Activated CD8-positive, alpha-beta memory T cell treated with anti-CD3 and anti-CD28 coated beads, Interleukin-2, amount 50 U/mL, for 1 hour (primary cell): Measurements from ENCODE around the gene OLFM1.

ENCODE experiments used
- DNase-seq: peaks from one replicate; pipeline ENCODE4 v3.0.0-alpha.2; 2020; ENCODE audit errors: extremely low read depth

The OLFM1 gene

DNA sequence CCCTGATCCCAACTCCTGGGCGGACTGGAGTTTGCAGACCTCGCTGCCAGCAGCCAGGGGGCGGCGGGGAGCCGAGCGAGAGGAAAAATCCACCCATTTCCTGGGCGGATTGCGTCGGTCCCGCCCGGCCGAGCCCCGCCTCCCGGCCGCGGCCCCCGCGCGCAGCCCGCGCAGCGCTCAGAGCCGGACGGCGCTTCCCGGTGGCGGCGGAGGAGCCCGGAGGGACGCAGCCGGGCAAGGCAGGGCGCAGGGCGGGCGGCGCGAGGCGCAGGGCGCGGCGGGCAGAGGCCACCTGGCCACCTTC, at the start of gene OLFM1:
OLFM1 (plus strand) TSS at position 180 of the 304 bp plus-strand sequence. CDS start 322 bp downstream, outside the sequence.
- no peak for DNase-seq

DNA sequence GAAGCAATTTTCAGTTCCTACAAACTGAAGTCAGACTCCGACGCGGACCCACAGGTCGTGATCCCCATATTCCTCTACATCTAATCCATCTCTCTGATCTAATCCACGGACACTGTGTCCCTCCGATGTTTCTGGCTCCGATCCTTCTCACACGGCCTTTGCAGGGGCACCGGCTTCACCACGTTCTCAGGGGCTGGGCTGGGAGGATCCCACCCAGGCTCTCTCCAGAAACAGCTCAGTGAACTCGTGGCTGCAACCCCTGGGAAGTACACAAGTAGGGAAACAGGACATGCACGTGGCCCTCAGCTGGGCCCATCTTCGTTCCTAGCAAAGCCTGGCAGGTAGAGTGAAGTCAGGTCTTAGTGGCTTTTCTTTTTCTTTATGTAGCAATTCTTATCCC, 49.1 kb upstream of the OLFM1 start:
- DNase-seq = no peak

DNA sequence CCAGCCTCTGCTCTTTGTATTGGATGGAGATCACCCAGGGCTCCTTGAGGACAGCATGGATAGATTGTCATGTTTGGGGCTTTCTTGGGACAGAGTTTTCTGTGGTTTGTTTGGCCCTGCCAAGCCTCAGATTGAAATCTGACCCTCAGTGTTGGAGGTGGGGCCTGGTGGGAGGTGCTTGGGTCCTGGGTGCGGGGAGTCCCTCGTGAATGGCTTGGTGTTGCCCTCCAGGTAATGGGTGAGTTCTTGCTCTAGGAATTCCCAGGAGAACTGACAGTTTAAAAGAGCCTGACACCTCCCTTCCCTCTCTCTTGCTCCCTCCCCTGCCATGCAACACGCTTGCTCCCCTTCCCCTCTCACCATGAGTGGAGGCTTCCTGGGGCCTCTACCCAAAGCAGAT, 48.6 kb upstream of the OLFM1 start:
- DNase-seq = no peak

DNA sequence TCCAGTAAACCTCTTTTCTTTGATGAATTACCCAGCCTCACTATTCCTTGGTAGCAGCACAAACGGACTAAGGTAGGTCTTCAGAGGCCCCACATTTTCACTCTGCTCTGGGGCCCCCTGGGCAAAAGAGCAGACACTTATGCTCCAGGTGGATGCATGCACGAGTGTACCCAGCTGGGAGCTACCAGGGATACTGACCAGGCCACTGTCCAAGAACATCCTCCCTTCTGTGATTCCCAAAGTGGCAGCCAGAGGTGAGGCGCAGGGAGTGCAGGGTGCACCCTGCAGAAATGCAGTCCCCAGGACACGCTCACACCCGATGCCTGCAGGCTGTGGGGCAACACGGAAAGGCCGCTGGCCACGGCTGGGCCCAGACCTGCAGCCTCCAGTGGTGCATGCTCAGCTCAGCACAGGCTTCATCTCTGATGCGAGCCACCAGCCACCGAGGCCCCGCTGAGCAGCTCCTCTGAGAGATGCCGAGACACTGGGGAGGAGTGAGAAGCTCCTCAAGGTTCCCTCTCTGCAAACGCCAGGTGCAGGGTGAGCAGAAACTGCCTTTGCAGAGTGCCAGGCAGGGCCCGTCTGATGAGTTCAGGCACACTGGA, 48.1 kb upstream of the OLFM1 start:
- no peak for DNase-seq

DNA sequence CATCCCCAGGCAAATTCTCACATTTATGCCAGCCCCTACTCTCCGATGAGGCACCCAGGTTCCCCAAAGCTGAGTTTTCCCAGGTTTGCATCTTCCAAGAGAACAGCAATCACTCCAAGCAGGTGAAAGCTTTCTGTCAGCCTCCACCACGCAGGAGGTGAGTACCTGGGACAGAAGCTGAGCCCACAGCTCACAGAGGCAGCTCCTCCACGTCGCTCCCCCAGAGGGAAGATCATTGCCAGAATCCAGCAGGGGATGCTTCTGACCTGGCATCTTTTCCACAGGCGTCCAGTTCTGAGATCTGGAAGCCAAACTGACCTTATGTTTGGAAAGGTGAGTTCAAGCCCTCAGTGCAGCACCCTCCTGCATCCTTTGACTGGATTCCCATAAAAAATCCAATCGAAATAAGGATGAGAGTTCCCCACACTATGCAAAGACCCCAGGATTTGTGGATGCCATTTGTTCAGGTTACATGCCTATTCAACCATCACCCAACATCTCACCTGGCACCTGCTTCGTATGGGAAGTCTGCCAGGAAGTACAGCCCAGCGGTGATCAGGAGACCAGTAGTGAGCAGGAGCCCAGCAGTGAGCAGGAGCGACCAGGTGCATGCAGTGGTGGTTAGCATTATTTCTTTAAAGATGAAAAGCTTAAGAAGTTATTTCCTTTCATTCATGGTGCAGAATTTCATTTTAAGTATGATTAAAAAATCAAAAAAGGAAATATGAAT, 47.4 kb upstream of the OLFM1 start:
- no peak for DNase-seq

DNA sequence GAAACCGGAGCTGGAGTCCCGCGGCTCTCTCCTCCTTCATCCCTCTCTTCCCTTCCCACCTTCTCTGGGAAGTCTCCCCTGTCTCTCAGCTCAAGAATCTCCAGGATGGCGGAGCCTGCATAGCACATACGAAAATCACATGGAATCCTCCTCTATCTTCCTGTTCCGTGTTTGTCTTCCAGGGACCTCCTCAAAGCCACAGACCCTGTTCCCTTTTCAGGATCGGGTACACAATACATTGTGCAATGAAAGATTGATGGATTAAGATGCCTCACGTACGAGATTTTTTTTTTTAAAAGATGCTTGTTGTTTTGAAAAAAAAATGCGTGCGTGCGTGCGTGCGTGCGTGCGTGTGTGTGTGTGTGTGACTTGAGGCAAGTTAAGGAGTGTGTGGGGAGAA, 46.6 kb upstream of the OLFM1 start:
- DNase-seq = no peak

DNA sequence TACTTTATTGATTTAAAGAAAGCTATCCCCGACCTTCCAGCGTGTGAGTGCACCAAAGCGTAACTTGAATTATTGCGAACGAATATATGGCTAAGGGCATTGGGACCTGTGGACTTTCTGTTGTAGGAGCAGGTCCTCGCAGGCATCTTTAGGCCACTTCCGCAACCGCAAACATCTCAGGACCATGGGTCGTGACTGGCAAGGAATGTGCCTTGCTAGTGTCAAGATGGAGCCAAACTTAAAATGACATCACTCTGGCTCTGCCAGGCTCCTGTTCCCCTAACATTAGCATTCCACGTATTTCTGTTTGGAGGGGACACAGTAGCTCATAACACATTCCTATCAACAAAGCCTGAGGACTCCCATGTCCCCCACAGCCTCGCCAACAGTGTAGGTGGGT, 44.1 kb upstream of the OLFM1 start:
- DNase-seq = no peak

DNA sequence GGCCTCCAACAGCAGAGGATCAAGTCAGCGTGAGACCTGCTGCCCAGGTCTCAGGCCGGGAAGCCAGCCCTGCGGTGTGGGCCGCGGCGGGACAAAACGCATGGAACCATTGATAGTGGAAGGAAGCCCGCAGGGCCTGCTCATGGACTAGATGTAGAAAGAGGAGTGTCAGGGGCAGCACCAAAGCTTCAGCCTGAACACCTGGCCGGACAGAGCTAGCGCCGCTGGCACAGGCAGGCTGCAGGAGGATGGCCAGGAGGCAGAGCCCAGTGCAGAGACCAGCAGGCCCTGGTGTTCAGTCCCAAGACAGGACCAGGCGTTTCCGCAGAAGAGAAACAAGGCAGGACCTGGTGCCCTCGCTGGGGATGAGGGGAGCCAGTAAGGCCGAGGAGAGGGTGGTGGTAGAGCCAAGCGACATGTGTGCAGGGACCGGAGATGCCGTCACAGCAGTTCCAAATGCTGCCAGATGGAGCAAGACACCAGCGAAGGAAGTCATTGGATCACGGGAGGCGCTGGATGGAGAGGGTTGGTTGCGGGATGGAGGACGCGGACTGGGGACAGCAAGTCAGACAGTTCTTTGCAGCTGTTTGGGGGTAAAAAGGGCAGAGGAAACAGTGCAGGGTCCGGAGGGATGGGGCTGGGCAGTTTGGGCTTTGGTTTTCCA, 42.1 kb upstream of the OLFM1 start:
- DNase-seq = no peak

DNA sequence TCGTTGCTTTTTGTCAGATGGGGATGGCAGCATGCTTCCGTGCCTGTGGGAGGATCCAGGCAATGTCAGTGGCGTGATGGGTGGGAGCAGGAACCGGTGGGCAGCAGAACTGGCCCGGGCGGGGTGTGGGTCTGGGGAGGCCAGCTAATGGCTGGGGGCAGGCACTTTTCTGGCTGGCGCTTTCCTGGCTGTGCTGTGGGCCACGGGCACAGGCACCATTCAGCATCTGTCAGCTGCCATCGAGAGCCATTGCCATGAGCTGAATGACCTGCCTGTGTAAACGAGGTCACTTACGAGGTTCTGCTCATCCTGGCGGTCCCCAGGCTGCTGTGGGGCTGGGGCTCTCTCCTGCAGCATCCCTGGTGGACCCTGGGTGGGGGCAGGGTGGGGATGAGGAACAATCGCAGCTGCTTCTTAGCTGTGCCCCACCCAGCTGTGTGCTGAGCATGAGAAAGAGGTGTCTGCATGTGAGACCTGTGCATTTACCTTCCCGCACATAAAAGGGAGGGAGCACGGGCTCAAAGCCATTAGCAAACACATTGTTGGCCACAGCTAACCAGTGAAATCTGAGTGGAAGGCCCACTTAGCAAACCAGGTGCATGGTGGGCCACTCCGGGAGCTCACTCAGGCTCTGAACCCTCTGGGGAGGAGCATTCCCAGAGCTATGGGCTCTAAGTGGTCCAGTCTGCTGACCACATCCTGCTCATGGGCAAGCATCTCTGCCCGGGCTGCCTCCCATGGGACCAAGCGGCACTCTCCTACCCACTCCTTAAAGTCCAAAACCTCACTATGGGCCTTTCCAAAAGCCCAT, 41.3 kb upstream of the OLFM1 start:
- DNase-seq = no peak

DNA sequence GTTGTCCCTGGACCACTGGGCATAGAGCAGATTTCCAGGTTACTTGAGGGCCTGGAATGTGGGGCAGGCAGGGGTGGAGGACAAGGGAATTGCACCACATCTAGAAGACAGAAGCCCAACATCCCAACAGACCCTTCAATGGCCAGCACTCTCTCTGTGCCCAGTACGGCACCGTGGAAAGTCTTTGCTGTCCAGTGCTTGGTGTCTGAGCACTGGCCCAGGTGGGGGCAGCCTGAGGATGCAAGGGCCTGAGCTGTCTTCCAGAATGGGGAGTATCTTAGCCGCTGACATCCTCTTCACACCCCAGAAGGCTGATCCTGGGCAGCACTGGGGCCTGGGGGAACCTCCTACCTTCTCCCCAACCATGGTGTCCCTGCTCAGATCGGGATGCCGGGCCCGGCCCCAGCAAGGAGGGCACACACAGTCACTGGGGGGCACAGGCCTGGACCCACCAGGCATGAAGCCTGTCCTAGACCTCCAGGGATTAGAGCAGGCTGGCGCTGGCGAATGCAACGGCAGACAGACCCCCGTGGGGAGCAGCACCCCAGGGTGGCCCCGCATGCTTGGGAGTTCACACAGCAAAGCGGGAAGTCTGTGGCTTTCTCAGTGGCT, 40.6 kb upstream of the OLFM1 start:
- DNase-seq = no peak

DNA sequence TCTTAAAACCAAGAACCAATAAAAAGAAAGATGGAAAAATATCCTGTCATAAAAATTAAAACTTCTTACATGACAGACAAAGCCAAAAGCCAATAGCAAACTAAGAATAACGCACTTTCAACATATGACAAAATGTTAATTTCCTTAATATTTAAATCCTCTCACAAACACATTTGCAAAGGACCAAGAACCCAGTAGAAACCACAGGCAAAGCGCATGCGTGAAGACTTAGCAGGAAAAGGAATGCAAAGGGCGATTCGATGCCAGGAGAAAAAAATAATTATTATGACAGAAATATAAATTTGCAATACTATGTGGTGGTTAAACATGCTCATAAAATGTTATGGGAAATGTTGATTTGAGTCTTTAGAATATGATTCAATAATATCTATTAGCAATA, 39.9 kb upstream of the OLFM1 start:
- DNase-seq = no peak

DNA sequence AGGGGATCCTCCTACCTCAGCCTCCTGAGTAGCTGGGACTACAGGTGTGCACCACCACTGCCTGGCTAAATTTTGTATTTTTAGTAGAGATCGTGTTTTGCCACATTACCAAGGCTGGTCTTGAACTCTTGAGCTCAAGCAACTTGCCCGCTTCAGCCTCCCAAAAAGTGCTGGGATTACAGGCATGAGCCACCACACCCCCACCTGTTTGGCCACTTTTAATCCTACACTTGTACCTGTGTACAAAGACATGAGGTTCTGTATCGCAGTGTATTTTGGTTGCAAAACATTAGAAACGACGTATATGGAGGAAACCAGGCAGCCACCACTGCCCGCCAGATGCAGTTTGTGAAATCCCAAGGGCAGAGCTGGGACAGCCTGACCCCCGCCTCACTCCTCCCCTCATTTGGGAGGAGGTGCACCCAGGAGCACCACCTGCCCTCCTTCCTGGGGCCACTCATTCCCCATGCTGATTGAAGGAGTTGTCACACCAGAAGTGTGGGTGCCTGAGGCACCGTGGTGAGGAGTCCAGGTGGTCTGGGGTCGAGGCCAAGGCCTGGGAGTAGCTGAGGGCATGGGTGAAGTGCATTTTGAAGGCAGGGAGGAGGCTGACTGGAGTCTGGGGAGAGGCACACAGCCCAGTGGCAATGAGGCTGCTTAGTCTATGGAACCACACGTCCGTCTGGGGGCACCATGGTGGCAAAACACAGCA, 39.3 kb upstream of the OLFM1 start:
- DNase-seq = no peak

DNA sequence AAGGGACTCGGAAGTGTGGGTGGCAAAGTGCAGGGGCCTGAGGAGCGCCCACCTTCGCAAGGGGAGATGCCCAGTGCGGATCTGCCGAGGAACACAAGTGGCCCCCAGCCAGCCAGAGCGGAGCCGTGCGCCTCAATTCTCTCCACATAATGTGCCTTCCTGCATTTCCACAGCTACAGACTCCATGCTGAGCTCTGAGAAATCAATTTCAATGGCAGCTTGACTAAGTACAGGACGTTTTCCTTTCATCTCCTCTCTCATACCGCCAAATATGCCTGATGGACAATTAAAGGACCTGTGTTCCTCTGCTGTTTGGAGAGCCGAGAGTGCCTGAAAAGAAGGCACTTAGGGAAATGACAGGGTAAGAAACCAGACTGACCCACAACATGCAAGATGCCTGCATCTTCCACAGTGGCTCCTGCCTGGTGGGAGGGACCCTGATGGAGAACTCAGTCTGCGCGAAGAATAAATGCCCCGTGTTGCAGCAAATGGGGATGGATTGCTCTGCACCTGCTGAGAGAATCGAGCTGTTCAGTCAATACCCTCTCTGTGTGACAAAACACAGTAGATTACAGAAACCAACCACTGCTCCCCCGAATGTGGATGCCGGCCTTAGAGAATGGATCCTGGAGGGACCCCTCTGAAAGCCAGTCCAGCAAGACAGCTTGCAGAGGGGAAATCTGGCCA, 38.6 kb upstream of the OLFM1 start:
- DNase-seq = no peak

DNA sequence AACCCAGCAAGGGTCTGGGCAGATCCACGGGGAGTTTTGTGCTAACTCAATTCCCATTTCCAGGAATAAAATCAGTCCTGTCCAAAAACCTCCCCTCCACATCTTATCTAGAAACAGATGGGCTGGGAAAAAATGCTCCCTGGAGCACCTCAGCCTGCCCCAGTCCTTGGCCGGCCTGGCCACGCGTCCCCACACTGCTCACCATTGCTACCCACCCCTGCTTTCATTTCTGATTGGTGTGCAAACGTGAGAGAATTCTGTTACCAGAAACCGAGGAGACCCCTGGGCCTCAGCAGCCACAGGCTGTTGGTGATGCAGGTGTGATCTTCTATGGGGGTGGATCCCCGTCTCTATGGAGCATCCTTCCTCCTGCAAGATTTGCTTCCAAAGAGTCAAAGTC, 38.0 kb upstream of the OLFM1 start:
- DNase-seq = no peak

DNA sequence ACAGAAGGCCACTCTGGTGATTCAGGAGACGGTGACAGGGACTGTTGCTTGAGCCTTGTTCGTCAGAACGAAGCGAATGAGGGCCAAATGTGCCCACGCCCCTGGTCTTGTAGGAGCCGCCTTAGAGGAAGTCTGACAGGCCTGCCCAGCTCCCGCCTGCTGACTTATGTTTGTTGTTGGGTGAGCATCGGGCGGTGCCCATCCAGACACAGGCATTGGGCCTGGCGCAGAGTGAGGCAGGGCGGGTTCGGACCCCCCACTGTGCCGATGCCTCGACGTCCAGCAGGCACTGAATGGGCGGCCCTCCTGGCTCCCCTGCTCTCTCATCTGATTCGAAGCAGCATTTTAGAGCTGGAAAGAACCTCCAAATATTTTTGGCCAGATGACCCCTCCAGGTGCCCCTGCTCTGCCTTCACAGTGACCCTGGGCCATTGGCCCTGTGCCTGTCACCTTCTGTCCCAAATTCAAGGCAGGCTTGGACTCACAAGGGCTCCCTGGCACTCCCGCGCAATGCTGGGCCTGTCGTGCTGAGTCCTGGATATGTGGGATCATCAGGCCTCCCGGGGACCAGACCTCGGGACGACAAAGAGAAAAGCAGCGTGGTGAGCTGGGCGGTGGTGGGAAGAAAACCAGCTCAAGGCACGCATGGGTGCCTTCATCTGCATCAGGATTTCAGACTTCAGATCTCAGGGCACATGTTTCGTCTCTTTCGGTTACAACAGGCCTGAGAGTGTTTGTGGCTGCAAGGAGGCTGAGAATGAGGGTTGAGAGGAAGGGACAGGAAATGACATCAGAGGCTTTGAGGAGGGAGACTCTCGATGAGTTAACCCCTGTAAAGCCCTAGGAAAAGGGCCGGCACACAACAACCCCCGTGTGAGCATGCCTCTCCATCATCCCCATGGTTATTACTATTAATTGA, 37.1 kb upstream of the OLFM1 start:
- no peak for DNase-seq

DNA sequence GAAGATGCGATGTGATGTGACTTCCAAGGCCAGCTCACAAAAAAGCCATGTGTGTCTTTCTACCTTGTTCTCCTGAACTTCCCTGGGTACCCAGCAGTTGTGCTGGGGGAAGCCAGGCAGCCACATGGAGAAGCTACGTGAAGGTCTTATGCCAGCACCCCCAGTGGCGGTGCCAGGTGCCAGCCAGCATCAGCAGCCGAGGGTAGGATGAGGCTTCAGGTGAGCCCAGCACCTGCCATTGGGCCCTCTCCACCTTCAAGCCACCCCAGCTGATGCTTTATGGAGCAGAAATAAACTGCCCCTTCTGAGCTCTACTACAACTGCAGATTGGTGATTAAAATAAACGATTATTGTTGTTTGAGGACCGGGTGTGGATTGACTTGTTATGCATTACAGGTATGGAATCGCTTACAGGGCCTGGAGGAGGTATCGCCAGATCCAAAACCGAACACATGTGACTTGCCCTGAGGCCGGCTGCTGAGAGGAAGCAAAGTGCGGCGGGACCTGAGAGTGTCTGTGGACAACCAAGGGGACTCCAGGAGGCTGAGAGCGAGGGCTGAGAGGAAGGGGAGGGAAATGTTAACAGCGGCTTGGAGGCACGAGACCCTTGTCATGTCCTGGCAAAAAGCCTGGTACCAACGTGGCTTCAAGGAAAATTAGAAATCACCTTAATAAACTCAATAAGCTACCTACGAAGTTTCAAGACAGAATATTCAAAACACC, 36.0 kb upstream of the OLFM1 start:
- DNase-seq = no peak

DNA sequence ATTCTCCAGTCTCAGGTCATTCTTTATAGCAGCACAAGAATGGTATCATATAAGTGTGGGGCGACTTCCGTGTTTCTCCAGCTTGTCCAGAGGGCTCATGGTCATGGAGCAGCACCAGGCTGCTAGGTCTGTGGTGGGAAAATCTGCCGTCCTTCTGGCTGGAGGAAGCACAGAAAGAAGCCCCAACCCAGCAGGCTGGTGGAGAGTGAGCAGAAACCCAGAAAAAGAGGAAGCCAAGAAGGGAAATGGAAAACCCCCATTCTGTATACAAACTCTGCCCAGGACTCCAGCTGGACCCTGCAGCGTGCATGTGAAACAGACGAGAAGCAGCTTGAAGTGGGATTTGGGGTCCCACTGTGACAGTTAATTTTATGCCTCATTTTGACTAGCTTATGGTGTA, 34.3 kb upstream of the OLFM1 start:
- no peak for DNase-seq

DNA sequence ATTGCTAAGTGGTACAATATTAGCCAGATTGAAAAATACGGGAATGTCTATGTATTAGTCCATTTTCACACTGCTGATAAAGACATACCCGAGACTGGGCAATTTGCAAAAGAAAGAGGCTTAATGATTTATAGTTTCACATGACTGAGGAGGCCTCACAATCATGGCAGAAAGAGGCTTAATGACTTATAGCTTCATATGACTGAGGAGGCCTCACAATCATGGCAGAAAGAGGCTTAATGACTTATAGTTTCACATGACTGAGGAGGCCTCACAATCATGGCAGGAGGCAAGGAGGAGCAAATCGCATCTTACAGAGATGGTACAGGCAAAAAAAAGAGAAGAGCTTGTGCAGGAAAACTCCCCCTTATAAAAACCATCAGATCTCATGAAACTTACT, 32.3 kb upstream of the OLFM1 start:
- no peak for DNase-seq

DNA sequence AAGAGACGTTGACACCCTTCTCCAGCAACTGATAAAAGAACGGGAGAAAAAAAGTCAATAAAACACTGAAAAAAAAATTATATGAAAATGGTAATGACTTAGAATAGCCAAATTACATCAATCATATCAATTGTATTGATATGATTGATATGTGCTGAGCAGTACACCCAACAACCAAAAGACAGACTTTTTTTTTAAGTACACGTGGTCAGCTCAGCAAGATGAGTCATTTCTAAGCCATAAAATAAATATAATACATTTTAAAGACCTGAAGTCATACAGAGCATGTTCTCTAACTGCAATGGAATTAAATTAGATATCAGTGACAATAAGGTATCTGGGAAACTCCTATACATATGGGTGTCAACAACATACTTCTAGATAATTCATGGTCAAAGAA, 30.9 kb upstream of the OLFM1 start:
- no peak for DNase-seq
